ENCODE measurements around the gene ST3GAL6. TPM values are rescaled to one million over a fixed set of nuclear protein-coding genes. Genes with fewer than 3 reads are reported as not detected.

The ST3GAL6 gene
- total and polyA plus RNA-seq, 10 of the 15 experiments (the other 5 are each of a cell fraction or from before 2014, with no cell fraction given) = 19.5 to 41.2 (median 37.4) TPM

DNA sequence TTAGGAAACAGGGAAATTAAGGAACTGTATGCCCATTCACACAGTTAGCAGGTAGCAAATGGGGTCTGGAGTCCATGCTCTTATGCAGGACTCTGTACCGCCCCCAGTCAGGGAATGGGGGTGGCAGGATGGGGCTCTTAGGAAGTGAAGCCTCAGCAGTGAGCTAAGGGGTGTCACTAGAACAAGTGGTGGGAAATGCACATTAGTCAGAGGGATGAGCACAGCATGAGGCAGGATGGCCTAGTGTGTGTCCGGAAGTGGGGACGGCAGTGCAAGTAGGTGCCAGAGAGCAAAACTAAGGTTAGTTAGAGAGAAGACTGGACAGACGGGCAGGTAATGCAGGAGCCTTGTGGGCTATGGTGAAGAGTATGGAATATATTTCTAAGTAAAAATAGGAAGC, 60.7 kb downstream of the ST3GAL6 start:
- in situ Hi-C loops (cut with MboI) = loop anchor here (25.0 kb wide), 1 partner anchor 486 kb away; no protein-coding TSS in a partner anchor
- POLR2A ChIA-PET = no interaction called here

More for the DNA sequence above, 60.7 kb downstream of the ST3GAL6 start:
- ChIA-PET CTCF (interaction anchor here (0.9 to 5.6 kb wide), 4 partner anchors 170 to 862 kb away, joined by 3 to 29 read pairs (median 12); no protein-coding TSS in a partner anchor), SMC1A (ENCODE audit: uncharacterized antibody, unreplicated experiment) (interaction anchor here (0.9 to 1.8 kb wide), 4 partner anchors 170 to 349 kb away, joined by 3 to 8 read pairs (median 4); no protein-coding TSS in a partner anchor), RAD21 (ENCODE audit: unreplicated experiment) (interaction anchor here (0.9 kb wide), 2 partner anchors 170 to 985 kb away, joined by 3 to 7 read pairs; no protein-coding TSS in a partner anchor)
- Histone ChIP-seq H3K27ac (ENCODE audit: control insufficient read depth, insufficient read depth) (no peak overlapping the region), H2AFZ (ENCODE audit: control insufficient read depth, low read depth, low read length) (no peak overlapping the region), H4K20me1 (ENCODE audit: control insufficient read depth, insufficient read depth) (no peaks in the 10 kb centered on the region), H3K4me3 (no peak overlapping the region), H3K4me2 (ENCODE audit: control insufficient read depth, insufficient read depth) (no peak overlapping the region), H3K9ac (ENCODE audit: control insufficient read depth, insufficient read depth, low read length) (no peak overlapping the region), H3K36me3 (ENCODE audit: control insufficient read depth in 2 of 2, insufficient read depth in 2 of 2, low read length in 1 of 2) (no peaks in the 10 kb centered on the region), H3K79me2 (ENCODE audit: control insufficient read depth, insufficient read depth, low read length) (no peaks in the 10 kb centered on the region), H3K9me3 (replicated peaks; ENCODE audit: control insufficient read depth, insufficient read depth, low read length) (no peaks in the 10 kb centered on the region), H3K4me1 (ENCODE audit: control insufficient read depth, insufficient read depth, low read length) (no peaks in the 10 kb centered on the region), H3K27me3 (replicated peaks in 1 of 2; ENCODE audit: control insufficient read depth in 2 of 2, insufficient read depth in 2 of 2, low read length in 1 of 2) (no peaks in the 10 kb centered on the region)
- TF ChIP-seq ZNF274 (IDR thresholded peaks at IDR 0.05; ENCODE audit: insufficient read depth, insufficient read length) = no peak
- TF ChIP-seq, protein P1, sequence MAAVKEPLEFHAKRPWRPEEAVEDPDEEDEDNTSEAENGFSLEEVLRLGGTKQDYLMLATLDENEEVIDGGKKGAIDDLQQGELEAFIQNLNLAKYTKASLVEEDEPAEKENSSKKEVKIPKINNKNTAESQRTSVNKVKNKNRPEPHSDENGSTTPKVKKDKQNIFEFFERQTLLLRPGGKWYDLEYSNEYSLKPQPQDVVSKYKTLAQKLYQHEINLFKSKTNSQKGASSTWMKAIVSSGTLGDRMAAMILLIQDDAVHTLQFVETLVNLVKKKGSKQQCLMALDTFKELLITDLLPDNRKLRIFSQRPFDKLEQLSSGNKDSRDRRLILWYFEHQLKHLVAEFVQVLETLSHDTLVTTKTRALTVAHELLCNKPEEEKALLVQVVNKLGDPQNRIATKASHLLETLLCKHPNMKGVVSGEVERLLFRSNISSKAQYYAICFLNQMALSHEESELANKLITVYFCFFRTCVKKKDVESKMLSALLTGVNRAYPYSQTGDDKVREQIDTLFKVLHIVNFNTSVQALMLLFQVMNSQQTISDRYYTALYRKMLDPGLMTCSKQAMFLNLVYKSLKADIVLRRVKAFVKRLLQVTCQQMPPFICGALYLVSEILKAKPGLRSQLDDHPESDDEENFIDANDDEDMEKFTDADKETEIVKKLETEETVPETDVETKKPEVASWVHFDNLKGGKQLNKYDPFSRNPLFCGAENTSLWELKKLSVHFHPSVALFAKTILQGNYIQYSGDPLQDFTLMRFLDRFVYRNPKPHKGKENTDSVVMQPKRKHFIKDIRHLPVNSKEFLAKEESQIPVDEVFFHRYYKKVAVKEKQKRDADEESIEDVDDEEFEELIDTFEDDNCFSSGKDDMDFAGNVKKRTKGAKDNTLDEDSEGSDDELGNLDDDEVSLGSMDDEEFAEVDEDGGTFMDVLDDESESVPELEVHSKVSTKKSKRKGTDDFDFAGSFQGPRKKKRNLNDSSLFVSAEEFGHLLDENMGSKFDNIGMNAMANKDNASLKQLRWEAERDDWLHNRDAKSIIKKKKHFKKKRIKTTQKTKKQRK (IDR thresholded peaks at IDR 0.05; ENCODE audit: low read depth, low read length) = no peak
- TF ChIP-seq, protein P2, sequence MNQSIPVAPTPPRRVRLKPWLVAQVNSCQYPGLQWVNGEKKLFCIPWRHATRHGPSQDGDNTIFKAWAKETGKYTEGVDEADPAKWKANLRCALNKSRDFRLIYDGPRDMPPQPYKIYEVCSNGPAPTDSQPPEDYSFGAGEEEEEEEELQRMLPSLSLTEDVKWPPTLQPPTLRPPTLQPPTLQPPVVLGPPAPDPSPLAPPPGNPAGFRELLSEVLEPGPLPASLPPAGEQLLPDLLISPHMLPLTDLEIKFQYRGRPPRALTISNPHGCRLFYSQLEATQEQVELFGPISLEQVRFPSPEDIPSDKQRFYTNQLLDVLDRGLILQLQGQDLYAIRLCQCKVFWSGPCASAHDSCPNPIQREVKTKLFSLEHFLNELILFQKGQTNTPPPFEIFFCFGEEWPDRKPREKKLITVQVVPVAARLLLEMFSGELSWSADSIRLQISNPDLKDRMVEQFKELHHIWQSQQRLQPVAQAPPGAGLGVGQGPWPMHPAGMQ (IDR thresholded peaks at IDR 0.05; ENCODE audit: borderline replicate concordance) = no peak
- no peak for TF ChIP-seq MEF2A (IDR thresholded peaks at IDR 0.05; ENCODE audit: insufficient read depth, low read depth, low read length)
- TF ChIP-seq RAD21 (IDR thresholded peaks at IDR 0.05; ENCODE audit: insufficient read depth, low read depth, low read length) = no peak
- TF ChIP-seq SUZ12 (IDR thresholded peaks at IDR 0.05; ENCODE audit: unreplicated experiment) = no peak
- TF ChIP-seq SUPT20H (IDR thresholded peaks at IDR 0.05; ENCODE audit: borderline replicate concordance, control insufficient read depth, low read depth, low read length) = no peak
- no peak for TF ChIP-seq RBBP5 (conservative IDR thresholded peaks at IDR 0.05)
- TF ChIP-seq, protein P3, sequence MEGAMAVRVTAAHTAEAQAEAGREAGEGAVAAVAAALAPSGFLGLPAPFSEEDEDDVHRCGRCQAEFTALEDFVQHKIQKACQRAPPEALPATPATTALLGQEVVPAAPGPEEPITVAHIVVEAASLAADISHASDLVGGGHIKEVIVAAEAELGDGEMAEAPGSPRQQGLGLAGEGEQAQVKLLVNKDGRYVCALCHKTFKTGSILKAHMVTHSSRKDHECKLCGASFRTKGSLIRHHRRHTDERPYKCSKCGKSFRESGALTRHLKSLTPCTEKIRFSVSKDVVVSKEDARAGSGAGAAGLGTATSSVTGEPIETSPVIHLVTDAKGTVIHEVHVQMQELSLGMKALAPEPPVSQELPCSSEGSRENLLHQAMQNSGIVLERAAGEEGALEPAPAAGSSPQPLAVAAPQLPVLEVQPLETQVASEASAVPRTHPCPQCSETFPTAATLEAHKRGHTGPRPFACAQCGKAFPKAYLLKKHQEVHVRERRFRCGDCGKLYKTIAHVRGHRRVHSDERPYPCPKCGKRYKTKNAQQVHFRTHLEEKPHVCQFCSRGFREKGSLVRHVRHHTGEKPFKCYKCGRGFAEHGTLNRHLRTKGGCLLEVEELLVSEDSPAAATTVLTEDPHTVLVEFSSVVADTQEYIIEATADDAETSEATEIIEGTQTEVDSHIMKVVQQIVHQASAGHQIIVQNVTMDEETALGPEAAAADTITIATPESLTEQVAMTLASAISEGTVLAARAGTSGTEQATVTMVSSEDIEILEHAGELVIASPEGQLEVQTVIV (IDR thresholded peaks at IDR 0.05; ENCODE audit: borderline replicate concordance, partially characterized antibody) = no peak
- TF ChIP-seq SREBF2 (IDR thresholded peaks at IDR 0.05; ENCODE audit: low read length) = no peak
- no peak for TF ChIP-seq IKZF2 (IDR thresholded peaks at IDR 0.05)
- TF ChIP-seq, protein P4, sequence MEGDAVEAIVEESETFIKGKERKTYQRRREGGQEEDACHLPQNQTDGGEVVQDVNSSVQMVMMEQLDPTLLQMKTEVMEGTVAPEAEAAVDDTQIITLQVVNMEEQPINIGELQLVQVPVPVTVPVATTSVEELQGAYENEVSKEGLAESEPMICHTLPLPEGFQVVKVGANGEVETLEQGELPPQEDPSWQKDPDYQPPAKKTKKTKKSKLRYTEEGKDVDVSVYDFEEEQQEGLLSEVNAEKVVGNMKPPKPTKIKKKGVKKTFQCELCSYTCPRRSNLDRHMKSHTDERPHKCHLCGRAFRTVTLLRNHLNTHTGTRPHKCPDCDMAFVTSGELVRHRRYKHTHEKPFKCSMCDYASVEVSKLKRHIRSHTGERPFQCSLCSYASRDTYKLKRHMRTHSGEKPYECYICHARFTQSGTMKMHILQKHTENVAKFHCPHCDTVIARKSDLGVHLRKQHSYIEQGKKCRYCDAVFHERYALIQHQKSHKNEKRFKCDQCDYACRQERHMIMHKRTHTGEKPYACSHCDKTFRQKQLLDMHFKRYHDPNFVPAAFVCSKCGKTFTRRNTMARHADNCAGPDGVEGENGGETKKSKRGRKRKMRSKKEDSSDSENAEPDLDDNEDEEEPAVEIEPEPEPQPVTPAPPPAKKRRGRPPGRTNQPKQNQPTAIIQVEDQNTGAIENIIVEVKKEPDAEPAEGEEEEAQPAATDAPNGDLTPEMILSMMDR (IDR thresholded peaks at IDR 0.05 in 2 of 3, conservative IDR thresholded peaks at IDR 0.05 in 1 of 3; ENCODE audit: control insufficient read depth in 2 of 3, extremely low read depth in 1 of 3, insufficient read depth in 1 of 3, low read depth in 3 of 3, low read length in 3 of 3) = no peak
- TF ChIP-seq NBN (IDR thresholded peaks at IDR 0.05) = no peak
- TF ChIP-seq ATF7 (IDR thresholded peaks at IDR 0.05; ENCODE audit: low read depth) = no peak
- intact Hi-C loops (cut with micrococcal nuclease; ENCODE audit: unreplicated experiment) = loop anchor here (5.0 to 10.0 kb wide), 3 partner anchors 274 to 929 kb away; no protein-coding TSS in a partner anchor
- FAIRE-seq = no peak
- ATAC-seq = no peak
- BruUV-seq (replicated peaks) = no TSS peak
- 85% methylated on average over 4 of the region's 4 CpGs for WGBS (ENCODE audit: insufficient coverage, insufficient replicate concordance, low lambda C conversion rate, missing lambda C conversion rate)
- DNase-seq (ENCODE audit: low read depth, low spot score) = no peak
